ENCODE results near the gene RAB13.

DNA sequence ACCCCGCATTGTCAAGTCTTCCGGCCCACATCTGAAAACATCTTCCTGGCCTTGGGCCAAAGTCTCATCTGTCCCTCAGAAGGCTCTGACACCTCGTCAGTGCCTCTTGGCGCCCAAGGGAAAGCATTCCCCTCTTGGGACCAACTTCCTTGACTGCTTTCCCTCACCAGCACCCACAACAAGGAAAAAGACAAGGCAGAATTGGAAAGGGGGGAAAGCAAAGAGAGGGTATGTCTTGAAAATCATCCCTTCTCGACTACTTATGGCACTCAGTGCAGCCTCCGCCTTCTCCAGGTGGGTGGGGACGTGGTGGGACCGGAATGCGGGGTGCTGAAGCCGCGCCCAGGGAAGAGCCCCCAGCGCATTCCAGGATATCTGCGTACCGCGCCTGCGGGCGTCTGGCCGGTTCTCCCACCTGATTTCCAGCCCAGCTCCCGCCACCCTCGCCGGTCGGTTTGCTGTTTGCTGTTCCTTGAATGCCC is 22.2 kb downstream of the RAB13 start:
- TF ChIP-seq, protein P1, sequence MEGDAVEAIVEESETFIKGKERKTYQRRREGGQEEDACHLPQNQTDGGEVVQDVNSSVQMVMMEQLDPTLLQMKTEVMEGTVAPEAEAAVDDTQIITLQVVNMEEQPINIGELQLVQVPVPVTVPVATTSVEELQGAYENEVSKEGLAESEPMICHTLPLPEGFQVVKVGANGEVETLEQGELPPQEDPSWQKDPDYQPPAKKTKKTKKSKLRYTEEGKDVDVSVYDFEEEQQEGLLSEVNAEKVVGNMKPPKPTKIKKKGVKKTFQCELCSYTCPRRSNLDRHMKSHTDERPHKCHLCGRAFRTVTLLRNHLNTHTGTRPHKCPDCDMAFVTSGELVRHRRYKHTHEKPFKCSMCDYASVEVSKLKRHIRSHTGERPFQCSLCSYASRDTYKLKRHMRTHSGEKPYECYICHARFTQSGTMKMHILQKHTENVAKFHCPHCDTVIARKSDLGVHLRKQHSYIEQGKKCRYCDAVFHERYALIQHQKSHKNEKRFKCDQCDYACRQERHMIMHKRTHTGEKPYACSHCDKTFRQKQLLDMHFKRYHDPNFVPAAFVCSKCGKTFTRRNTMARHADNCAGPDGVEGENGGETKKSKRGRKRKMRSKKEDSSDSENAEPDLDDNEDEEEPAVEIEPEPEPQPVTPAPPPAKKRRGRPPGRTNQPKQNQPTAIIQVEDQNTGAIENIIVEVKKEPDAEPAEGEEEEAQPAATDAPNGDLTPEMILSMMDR (conservative IDR thresholded peaks at IDR 0.05 in 1 of 2, IDR thresholded peaks at IDR 0.05 in 1 of 2; ENCODE audit: extremely low read depth in 1 of 2, insufficient read depth in 1 of 2, low read depth in 1 of 2, low read length in 2 of 2): no peak
- no peak for TF ChIP-seq EZH2 (IDR thresholded peaks at IDR 0.05; ENCODE audit: borderline replicate concordance, low read length)
